ENCODE measurements around the gene PDE4D.

- TF ChIP-seq CTCF (IDR thresholded peaks at IDR 0.05) (no peak), POLR2A (IDR thresholded peaks at IDR 0.05) (no peak)
Observed at GRCh38 chr5:59103303-59103702, 790.2 kb downstream of the PDE4D start.

Data from tibial nerve (tissue), 3 donors.